ENCODE results near the gene PITRM1. TPM values are rescaled to one million over a fixed set of nuclear protein-coding genes. Genes with fewer than 3 reads are reported as not detected.

Gene PITRM1
- total RNA-seq, 1 donor from 2014 or later, result 46.6 TPM

GRCh38 chr10:3109633-3110032 is 62.9 kb downstream of the PITRM1 start:
- peaks cover 7% of the 10 kb centered on the region for H3K4me1 Mint-ChIP-seq
- no peak for DNase-seq (ENCODE audit: low read depth, low spot score)
- no peaks in the 10 kb centered on the region for H3K9me3 Mint-ChIP-seq
- H3K27me3 Mint-ChIP-seq (ENCODE audit: low read depth), result no peaks in the 10 kb centered on the region
- peaks cover 2% of the 10 kb centered on the region for H3K36me3 Mint-ChIP-seq (ENCODE audit: low read depth)
- no peak overlapping the region for H3K4me3 Mint-ChIP-seq
- no peak for TF ChIP-seq CTCF (conservative IDR thresholded peaks at IDR 0.05)
- no peak overlapping the region for H3K27ac Mint-ChIP-seq (ENCODE audit: unreplicated experiment)

- Mint-ChIP-seq H3K36me3 (ENCODE audit: low read depth) (peaks cover 2% of the 10 kb centered on the region), H3K9me3 (no peaks in the 10 kb centered on the region), H3K27me3 (ENCODE audit: low read depth) (no peaks in the 10 kb centered on the region), H3K4me3 (no peak overlapping the region), H3K27ac (ENCODE audit: unreplicated experiment) (no peak overlapping the region), H3K4me1 (peaks cover 7% of the 10 kb centered on the region)
- DNase-seq (ENCODE audit: low read depth, low spot score), result no peak
- TF ChIP-seq CTCF (conservative IDR thresholded peaks at IDR 0.05), result no peak
Measured at GRCh38 chr10:3109196-3109595, 63.4 kb downstream of the PITRM1 start.

- Mint-ChIP-seq H3K9me3 (no peaks in the 10 kb centered on the region), H3K27me3 (ENCODE audit: low read depth) (no peaks in the 10 kb centered on the region), H3K36me3 (ENCODE audit: low read depth) (peaks cover 2% of the 10 kb centered on the region), H3K4me1 (peaks cover 7% of the 10 kb centered on the region), H3K4me3 (no peak overlapping the region), H3K27ac (ENCODE audit: unreplicated experiment) (no peak overlapping the region)
- TF ChIP-seq CTCF (conservative IDR thresholded peaks at IDR 0.05), result no peak
- DNase-seq (ENCODE audit: low read depth, low spot score), result no peak
Measured at GRCh38 chr10:3108575-3109105, 63.9 kb downstream of the PITRM1 start.

- no peak for TF ChIP-seq CTCF (conservative IDR thresholded peaks at IDR 0.05)
- Mint-ChIP-seq H3K27ac (ENCODE audit: unreplicated experiment) (no peak overlapping the region), H3K36me3 (ENCODE audit: low read depth) (peaks cover 2% of the 10 kb centered on the region), H3K27me3 (ENCODE audit: low read depth) (no peaks in the 10 kb centered on the region), H3K4me3 (no peak overlapping the region), H3K9me3 (no peaks in the 10 kb centered on the region), H3K4me1 (peaks cover 7% of the 10 kb centered on the region)
- no peak for DNase-seq (ENCODE audit: low read depth, low spot score)
Measured at GRCh38 chr10:3108033-3108432, 64.5 kb downstream of the PITRM1 start.

GRCh38 chr10:3107426-3107961 is 65.1 kb downstream of the PITRM1 start:
- DNase-seq (ENCODE audit: low read depth, low spot score), result no peak
- H3K9me3 Mint-ChIP-seq, result no peaks in the 10 kb centered on the region
- no peak overlapping the region for H3K4me3 Mint-ChIP-seq
- no peaks in the 10 kb centered on the region for H3K27me3 Mint-ChIP-seq (ENCODE audit: low read depth)
- H3K27ac Mint-ChIP-seq (ENCODE audit: unreplicated experiment), result no peak overlapping the region
- TF ChIP-seq CTCF (conservative IDR thresholded peaks at IDR 0.05), result no peak
- peaks cover 2% of the 10 kb centered on the region for H3K36me3 Mint-ChIP-seq (ENCODE audit: low read depth)
- H3K4me1 Mint-ChIP-seq, result peaks cover 7% of the 10 kb centered on the region
